Activated T-cell treated with anti-CD3 and anti-CD28 coated beads, Interleukin-2, amount 50 U/mL, for 48 hours (primary cell): ENCODE measurements around the gene EP300.
"Not testable (repeated sequence)": the region's sequence is repeated elsewhere in the genome, so short reads cannot be mapped to it uniquely, and the experiment has no call there.

Source experiments
- DNase-seq, 2 experiments: peaks; one replicate each; pipeline ENCODE4 v3.0.0-alpha.2; 2020

The EP300 gene

GRCh38 chr22:41092023-41092817, at the start of gene EP300:
Gene EP300 (plus strand): TSS chr22:41092592. CDS start chr22:41093005, 413 bp downstream.
- DNase-seq = peak; percentile 84

- no peak for DNase-seq
Measured at GRCh38 chr22:41043722-41044121, 48.7 kb upstream of the EP300 start.

- not testable (repeated sequence) for DNase-seq
Measured at GRCh38 chr22:41045575-41045974, 46.8 kb upstream of the EP300 start.

GRCh38 chr22:41047801-41048211, 44.6 kb upstream of the EP300 start:
- no peak for DNase-seq

GRCh38 chr22:41048345-41048744, 44.0 kb upstream of the EP300 start:
- DNase-seq = not testable (repeated sequence)

- no peak for DNase-seq
Measured at GRCh38 chr22:41048791-41049717, 43.3 kb upstream of the EP300 start.

GRCh38 chr22:41049795-41050194, 42.6 kb upstream of the EP300 start:
- not testable (repeated sequence) for DNase-seq

GRCh38 chr22:41050883-41051282, 41.5 kb upstream of the EP300 start:
- DNase-seq = no peak

GRCh38 chr22:41052661-41053490, 39.5 kb upstream of the EP300 start:
- no peak for DNase-seq

GRCh38 chr22:41057076-41057475, 35.3 kb upstream of the EP300 start:
- DNase-seq = no peak

GRCh38 chr22:41062146-41062545, 30.2 kb upstream of the EP300 start:
- no peak for DNase-seq

GRCh38 chr22:41064326-41064725, 28.1 kb upstream of the EP300 start:
- not testable (repeated sequence) for DNase-seq

GRCh38 chr22:41066341-41066740, 26.1 kb upstream of the EP300 start:
- not testable (repeated sequence) for DNase-seq

- not testable (repeated sequence) for DNase-seq
Measured at GRCh38 chr22:41067968-41068367, 24.4 kb upstream of the EP300 start.

GRCh38 chr22:41070665-41071331, 21.6 kb upstream of the EP300 start:
- no peak for DNase-seq

GRCh38 chr22:41074061-41074460, 18.3 kb upstream of the EP300 start:
- DNase-seq = no peak

- DNase-seq = no peak
Measured at GRCh38 chr22:41074466-41074865, 17.9 kb upstream of the EP300 start.

GRCh38 chr22:41074941-41075710, 17.3 kb upstream of the EP300 start:
- no peak for DNase-seq

GRCh38 chr22:41075946-41076345, 16.4 kb upstream of the EP300 start:
- DNase-seq = no peak

GRCh38 chr22:41076857-41077256, 15.5 kb upstream of the EP300 start:
- no peak for DNase-seq

GRCh38 chr22:41078931-41079330, 13.5 kb upstream of the EP300 start:
- no peak for DNase-seq
